Keratinocyte (primary cell): ENCODE data around the gene CREB3L1. TPM values are rescaled to one million over a fixed set of nuclear protein-coding genes. Genes with fewer than 3 reads are reported as not detected.

ENCODE experiments used
- DNase-seq: peaks from one replicate; pipeline ENCODE4 v3.0.0-alpha.2; 2011; ENCODE audit warnings: low read depth, missing footprints, low spot score
- FAIRE-seq: peaks from 2 replicates; lab custom pipeline; 2011; peaks lifted over from hg19 to GRCh38; lab: Jason Lieb, UNC
- H2AFZ ChIP-seq: 2 replicates; pipeline ENCODE4 v1.6.0; 2012; ENCODE audit warnings: low read length, control low read depth, inconsistent platforms; ENCODE audit not compliant: control insufficient read depth
- H3K27ac ChIP-seq: 2 replicates; pipeline ENCODE4 v1.5.1; 2011; ENCODE audit warnings: low read length; ENCODE audit not compliant: control insufficient read depth, insufficient read depth
- H3K27me3 ChIP-seq: 3 replicates; pipeline ENCODE4 v1.6.0; 2011; ENCODE audit warnings: low read length; ENCODE audit not compliant: control insufficient read depth, insufficient read depth; ENCODE audit errors: extremely low read depth
- H3K36me3 ChIP-seq, 2 experiments: 2 replicates in 1 of 2; 3 replicates in 1 of 2; pipeline ENCODE4 v1.5.1; 2011; ENCODE audit warnings: low read length in 2 of 2, mild to moderate bottlenecking in 1 of 2; ENCODE audit not compliant: control insufficient read depth in 2 of 2, insufficient read depth in 2 of 2; ENCODE audit errors: extremely low read depth in 1 of 2
- H3K4me1 ChIP-seq: 3 replicates; pipeline ENCODE4 v1.5.1; 2011; ENCODE audit warnings: low read length; ENCODE audit not compliant: control insufficient read depth, insufficient read depth; ENCODE audit errors: extremely low read depth
- H3K4me2 ChIP-seq: 3 replicates; pipeline ENCODE4 v1.6.0; 2011; ENCODE audit warnings: low read depth, low read length; ENCODE audit not compliant: control insufficient read depth, insufficient read depth; ENCODE audit errors: extremely low read depth
- H3K4me3 ChIP-seq, 3 experiments: fragments of 200-600 bp in 1 of 3; sonication (generic) in 1 of 3; 2 replicates in 2 of 3; 3 replicates in 1 of 3; pipeline ENCODE4 v1.5.1; 2011 to 2016; ENCODE audit warnings: low read length in 3 of 3, mild to moderate bottlenecking in 3 of 3, control low read depth in 2 of 3, inconsistent platforms in 1 of 3, low read depth in 1 of 3, mixed read lengths in 1 of 3, mixed run types in 1 of 3, moderate library complexity in 1 of 3; ENCODE audit not compliant: control insufficient read depth in 2 of 3, insufficient read depth in 2 of 3; ENCODE audit errors: extremely low read depth in 1 of 3
- H3K79me2 ChIP-seq: 2 replicates; pipeline ENCODE4 v1.6.0; 2012; ENCODE audit warnings: low read length; ENCODE audit not compliant: control insufficient read depth, insufficient read depth
- H3K9ac ChIP-seq: 3 replicates; pipeline ENCODE4 v1.6.0; 2011; ENCODE audit warnings: low read length; ENCODE audit not compliant: control insufficient read depth, insufficient read depth; ENCODE audit errors: extremely low read depth
- H3K9me1 ChIP-seq: 3 replicates; pipeline ENCODE4 v1.6.0; 2011; ENCODE audit warnings: low read length; ENCODE audit not compliant: control insufficient read depth, insufficient read depth; ENCODE audit errors: extremely low read depth
- H3K9me3 ChIP-seq: 2 replicates; pipeline ENCODE4 v1.5.1; 2012; ENCODE audit warnings: low read depth, low read length; ENCODE audit not compliant: control insufficient read depth
- H4K20me1 ChIP-seq: 3 replicates; pipeline ENCODE4 v1.6.0; 2011; ENCODE audit warnings: low read length; ENCODE audit not compliant: control insufficient read depth, insufficient read depth; ENCODE audit errors: extremely low read depth
- CTCF ChIP-seq, 3 experiments: IDR thresholded peaks in 1 of 3; conservative IDR thresholded peaks in 1 of 3; optimal IDR thresholded peaks in 1 of 3; 2 replicates in 2 of 3; 3 replicates in 1 of 3; pipeline versions ENCODE3 to v1.5.1; 2011; ENCODE audit warnings: low read length in 3 of 3, mild to moderate bottlenecking in 3 of 3, moderate library complexity in 2 of 3, control low read depth in 1 of 3, inconsistent platforms in 1 of 3; ENCODE audit not compliant: insufficient read depth in 2 of 3; ENCODE audit errors: extremely low read depth in 1 of 3
- EZH2 ChIP-seq: IDR thresholded peaks from one replicate; pipeline ENCODE4 v1.6.1; 2012; ENCODE audit warnings: inconsistent platforms, mild to moderate bottlenecking, low read length, moderate library complexity
- dilution Hi-C: fragments of 300-500 bp; cut with MboI; formaldehyde crosslinking; loops from one replicate; pipeline ENCODE4 v1.7.0; 2020; ENCODE audit warnings: low sequenced_read_pairs; ENCODE audit not compliant: extremely low pct_ligation_motif_present
- polyA plus RNA-seq, 5 experiments: library from polyadenylated mRNA; depleted of rRNA in 3 of 5; stranded (reverse) in 3 of 5; stranded (forward) in 1 of 5; unstranded in 1 of 5; fragments of >200 nt; gene quantifications; 1 replicate in 1 of 5; 2 replicates in 3 of 5; 3 replicates in 1 of 5; pipeline versions ENCODE4 v1.2.1 to v1.2.3, GENCODE V29; 2011 to 2012; ENCODE audit warnings: missing spikeins in 2 of 5, low read depth in 1 of 5, low replicate concordance in 1 of 5

CREB3L1 gene
- polyA plus RNA-seq, 1 donor (not counting 4 experiments of a cell fraction or from before 2014, with no cell fraction given), result not detected

- FAIRE-seq (no peak), DNase-seq (no peak)
- Histone ChIP-seq H3K4me2 (no peak overlapping the region), H3K27me3 (peaks cover 2% of the 10 kb centered on the region), H3K27ac (no peak overlapping the region), H3K36me3 (no peaks in the 10 kb centered on the region), H3K9ac (no peak overlapping the region), H4K20me1 (no peaks in the 10 kb centered on the region), H3K4me3 (no peak overlapping the region), H3K9me3 (no peaks in the 10 kb centered on the region), H2AFZ (no peak overlapping the region), H3K4me1 (peaks cover 17% of the 10 kb centered on the region), H3K79me2 (no peaks in the 10 kb centered on the region), H3K9me1 (no peaks in the 10 kb centered on the region)
- dilution Hi-C loops, result no loop called here
- TF ChIP-seq CTCF (optimal IDR thresholded peaks at IDR 0.05 in 1 of 3, IDR thresholded peaks at IDR 0.05 in 1 of 3, conservative IDR thresholded peaks at IDR 0.05 in 1 of 3; ENCODE audit: extremely low read depth in 1 of 3, insufficient read depth in 2 of 3, low read length in 3 of 3) (no peak), EZH2 (no peak)
These were observed 6.8 kb upstream of the CREB3L1 start for GRCh38 chr11:46270684-46271083.

GRCh38 chr11:46271407-46271806, 6.1 kb upstream of the CREB3L1 start:
- H3K4me3 ChIP-seq, result no peak overlapping the region
- H3K79me2 ChIP-seq, result no peaks in the 10 kb centered on the region
- H3K36me3 ChIP-seq, result no peaks in the 10 kb centered on the region
- no peaks in the 10 kb centered on the region for H4K20me1 ChIP-seq
- H3K27me3 ChIP-seq, result no peaks in the 10 kb centered on the region
- peaks cover 17% of the 10 kb centered on the region for H3K4me1 ChIP-seq
- no peaks in the 10 kb centered on the region for H3K9me1 ChIP-seq
- no peak for FAIRE-seq
- no peak overlapping the region for H3K9ac ChIP-seq
- H3K27ac ChIP-seq, result no peak overlapping the region
- no peak overlapping the region for H3K4me2 ChIP-seq
- TF ChIP-seq CTCF (optimal IDR thresholded peaks at IDR 0.05 in 1 of 3, IDR thresholded peaks at IDR 0.05 in 1 of 3, conservative IDR thresholded peaks at IDR 0.05 in 1 of 3; ENCODE audit: extremely low read depth in 1 of 3, insufficient read depth in 2 of 3, low read length in 3 of 3) (no peak), EZH2 (no peak)
- H3K9me3 ChIP-seq, result no peaks in the 10 kb centered on the region
- H2AFZ ChIP-seq, result no peak overlapping the region
- dilution Hi-C loops, result no loop called here
- DNase-seq, result no peak
